ENCODE results near the gene MIOX.

DNA sequence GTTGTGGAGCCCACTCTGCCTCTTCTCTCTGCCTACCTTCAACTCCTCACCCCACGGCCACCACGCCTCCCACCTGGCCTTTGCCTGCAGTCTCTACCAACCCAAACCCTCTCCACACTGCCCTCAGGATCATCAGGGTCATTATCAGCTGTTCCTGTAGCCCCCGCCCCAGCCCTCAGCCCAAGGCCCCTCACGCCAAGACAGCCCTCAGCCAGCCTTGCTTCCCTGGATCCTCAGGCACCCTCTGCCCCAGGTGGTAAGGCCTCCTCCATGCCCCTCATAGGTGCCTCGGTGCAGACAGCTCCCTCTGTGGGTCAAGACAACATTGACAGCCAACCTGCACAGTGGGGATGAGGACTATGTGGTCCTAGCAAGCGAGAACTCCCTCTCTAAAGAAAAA, 13.6 kb upstream of the MIOX start:
- TF ChIP-seq, protein P1, sequence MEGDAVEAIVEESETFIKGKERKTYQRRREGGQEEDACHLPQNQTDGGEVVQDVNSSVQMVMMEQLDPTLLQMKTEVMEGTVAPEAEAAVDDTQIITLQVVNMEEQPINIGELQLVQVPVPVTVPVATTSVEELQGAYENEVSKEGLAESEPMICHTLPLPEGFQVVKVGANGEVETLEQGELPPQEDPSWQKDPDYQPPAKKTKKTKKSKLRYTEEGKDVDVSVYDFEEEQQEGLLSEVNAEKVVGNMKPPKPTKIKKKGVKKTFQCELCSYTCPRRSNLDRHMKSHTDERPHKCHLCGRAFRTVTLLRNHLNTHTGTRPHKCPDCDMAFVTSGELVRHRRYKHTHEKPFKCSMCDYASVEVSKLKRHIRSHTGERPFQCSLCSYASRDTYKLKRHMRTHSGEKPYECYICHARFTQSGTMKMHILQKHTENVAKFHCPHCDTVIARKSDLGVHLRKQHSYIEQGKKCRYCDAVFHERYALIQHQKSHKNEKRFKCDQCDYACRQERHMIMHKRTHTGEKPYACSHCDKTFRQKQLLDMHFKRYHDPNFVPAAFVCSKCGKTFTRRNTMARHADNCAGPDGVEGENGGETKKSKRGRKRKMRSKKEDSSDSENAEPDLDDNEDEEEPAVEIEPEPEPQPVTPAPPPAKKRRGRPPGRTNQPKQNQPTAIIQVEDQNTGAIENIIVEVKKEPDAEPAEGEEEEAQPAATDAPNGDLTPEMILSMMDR (conservative IDR thresholded peaks at IDR 0.05; ENCODE audit: low read length), result peak; percentile 84
- no peak for TF ChIP-seq EZH2phosphoT487 (IDR thresholded peaks at IDR 0.05; ENCODE audit: borderline replicate concordance)

All from Loucy (cell line).